GM12892 (cell line): Measurements from ENCODE around the gene TPM3.

Experiments used
- POLR2A ChIP-seq: IDR thresholded peaks from 2 replicates; pipeline ENCODE4 v1.6.1; 2011; ENCODE audit warnings: low read depth, low read length, control low read depth
- POLR2AphosphoS5 ChIP-seq: IDR thresholded peaks from 2 replicates; pipeline ENCODE4 v1.6.1; 2011; ENCODE audit warnings: low read depth, low read length, control low read depth
- TAF1 ChIP-seq: IDR thresholded peaks from 2 replicates; pipeline ENCODE4 v1.6.1; 2011; ENCODE audit warnings: low read depth, mild to moderate bottlenecking, control low read depth, low read length, borderline replicate concordance

GRCh38 chr1:154167461-154167860 lies 24.4 kb downstream of the TPM3 start:
- TF ChIP-seq TAF1 (no peak), POLR2A (no peak), POLR2AphosphoS5 (no peak)
